Fibroblast of the conjunctiva (primary cell): ENCODE results near the gene TMSB4X.
"Not testable (repeated sequence)": the region's sequence is repeated elsewhere in the genome, so short reads cannot be mapped to it uniquely, and the experiment has no call there.

Experiments
- DNase-seq: peaks from one replicate; pipeline ENCODE4 v3.0.0-alpha.2; 2010; ENCODE audit warnings: low read depth

Gene TMSB4X

DNA sequence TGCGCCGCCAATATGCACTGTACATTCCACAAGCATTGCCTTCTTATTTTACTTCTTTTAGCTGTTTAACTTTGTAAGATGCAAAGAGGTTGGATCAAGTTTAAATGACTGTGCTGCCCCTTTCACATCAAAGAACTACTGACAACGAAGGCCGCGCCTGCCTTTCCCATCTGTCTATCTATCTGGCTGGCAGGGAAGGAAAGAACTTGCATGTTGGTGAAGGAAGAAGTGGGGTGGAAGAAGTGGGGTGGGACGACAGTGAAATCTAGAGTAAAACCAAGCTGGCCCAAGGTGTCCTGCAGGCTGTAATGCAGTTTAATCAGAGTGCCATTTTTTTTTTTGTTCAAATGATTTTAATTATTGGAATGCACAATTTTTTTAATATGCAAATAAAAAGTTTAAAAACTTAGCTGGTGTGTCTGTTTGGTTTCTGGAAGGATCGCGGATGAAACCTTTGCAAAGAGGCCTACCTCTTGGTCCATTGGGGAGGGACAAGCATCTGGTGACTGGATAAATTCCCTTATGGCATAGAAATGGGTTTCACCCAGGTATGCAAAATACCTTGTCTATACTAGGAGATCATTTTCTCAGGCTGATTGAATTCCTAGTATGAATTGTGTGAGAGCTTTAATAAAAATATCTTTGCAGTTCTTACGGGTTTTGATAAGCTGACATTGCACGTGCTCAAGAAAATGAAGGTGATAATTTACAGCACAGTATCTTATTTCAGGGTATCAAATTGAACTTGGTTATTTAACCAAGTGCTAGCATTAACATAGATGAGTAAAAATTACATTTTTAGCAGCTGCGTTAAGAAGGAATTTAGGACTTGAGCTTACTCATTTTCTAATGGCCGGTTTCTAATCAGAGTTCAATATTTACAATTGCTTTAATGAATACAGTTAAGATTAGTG lies 2.2 kb downstream of the TMSB4X start:
- DNase-seq, result not testable (repeated sequence)

DNA sequence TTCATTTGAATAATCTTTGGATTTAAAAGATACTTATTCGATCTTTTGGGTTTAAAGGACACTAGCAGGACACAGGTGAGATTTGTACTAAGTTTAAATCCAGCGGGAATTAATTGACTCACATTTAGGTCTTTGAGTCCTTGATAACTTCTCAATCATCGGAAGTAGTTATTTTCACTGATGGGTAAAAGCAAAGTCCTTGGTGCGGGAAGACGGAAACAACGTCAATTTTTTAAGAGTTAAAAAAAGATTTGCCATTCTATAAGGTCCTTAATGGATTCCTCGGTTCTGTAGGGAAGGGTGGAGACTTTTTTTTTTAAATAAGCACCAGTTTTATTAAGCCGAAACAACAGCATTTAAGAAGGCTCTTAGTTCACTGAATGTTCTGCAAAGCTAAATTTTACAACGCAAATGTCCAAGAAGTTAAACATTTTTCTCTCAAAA lies 2.9 kb downstream of the TMSB4X start:
- no peak for DNase-seq

DNA sequence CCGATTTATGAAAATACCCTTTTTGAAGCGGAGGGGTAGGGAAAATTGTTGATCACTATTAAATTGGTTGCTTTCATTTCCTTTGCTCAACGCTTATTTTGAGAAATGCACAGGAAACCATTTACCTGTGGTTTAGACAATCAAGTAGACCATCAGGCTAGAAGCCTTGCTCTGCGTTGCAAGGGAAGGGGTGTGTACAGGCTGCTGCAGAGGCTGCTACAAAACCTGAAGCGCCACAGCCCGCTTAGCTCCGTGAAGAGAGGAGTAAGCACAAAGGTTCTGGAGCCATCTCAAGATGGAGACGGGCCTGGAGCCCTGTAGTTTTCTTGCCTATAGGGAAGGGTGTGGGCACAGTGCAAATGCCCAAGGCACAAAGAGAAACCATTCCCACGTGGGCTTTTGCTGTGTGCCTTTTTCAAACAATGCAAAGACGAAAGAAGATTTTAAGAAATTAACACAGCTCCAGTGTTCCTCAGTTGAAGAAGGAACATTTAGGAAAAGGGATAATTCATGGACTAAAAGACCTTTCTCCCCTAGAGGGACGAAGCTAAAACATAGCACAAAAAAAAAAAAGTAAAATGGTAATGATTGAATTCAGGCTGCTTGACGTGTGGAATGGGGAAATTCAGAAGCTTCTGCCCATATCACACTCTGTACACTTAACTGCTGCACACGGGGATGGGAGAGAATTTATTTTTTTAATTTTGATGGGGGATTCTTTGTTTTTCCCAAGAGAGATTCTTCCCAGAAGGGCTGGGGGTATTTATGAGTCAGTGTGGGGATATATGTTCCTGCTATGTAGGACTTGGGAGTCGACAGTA lies 3.5 kb downstream of the TMSB4X start:
- DNase-seq, result peak; percentile 84

- DNase-seq, result peak; percentile 51
These were observed 4.2 kb downstream of the TMSB4X start for GRCh38 chrX:12979026-12979607.

DNA sequence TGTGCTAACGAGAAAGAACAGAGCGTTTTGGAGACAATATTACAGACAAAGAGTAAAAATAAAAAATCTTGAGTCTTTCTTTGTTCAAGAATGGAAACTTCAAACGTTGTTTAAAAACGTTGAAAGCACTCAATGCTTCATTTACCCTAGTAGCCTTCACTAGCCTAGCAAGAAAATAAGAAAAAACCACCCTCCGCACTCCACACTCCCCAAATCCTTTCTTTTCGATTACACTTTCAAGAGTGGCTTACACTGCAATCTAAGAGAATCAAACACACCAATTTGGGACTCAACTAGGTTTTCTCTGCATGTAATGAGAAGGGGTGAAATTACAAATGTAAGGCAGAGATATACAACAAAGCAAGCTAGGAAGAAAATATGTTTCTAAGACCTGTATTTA lies 4.7 kb downstream of the TMSB4X start:
- no peak for DNase-seq

DNA sequence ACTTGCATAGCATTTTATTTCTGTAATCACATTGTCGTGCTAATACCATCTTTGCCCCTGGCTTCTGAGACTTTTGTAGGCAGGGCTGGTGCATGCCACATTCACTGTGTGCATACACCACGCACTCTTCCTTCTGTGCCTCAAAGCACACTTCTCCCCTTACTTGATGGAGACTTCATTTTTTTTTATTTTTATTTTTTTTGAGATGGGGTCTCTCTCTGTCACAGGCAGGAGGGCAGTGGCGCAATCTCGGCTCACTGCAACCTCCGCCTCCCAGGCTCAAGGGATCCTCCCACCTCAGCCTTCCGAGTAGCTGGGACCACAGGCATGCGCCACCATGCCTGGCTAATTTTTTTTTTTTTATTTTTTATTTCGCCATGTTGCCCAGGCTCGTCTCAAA lies 5.1 kb downstream of the TMSB4X start:
- DNase-seq, result not testable (repeated sequence)

DNA sequence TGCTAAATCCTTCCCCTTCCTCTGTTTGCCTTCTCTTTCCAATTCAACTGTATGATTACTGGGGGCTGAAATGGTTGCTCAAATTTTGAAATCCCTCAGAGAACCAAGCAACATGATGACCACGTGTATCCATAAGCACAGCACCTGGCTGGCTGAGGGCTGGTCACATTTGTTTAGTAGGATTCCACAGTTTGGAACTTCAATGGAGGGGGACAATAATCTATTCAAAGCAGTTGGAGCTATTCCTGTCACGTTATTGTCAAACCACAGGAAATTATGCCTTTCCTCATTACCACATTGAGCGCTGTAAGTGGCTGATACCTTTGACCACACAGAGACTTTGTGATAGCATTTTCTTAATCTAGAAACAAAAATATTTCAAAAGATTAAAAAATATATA lies 7.0 kb downstream of the TMSB4X start:
- no peak for DNase-seq

GRCh38 chrX:12984603-12985319 lies 9.9 kb downstream of the TMSB4X start:
- DNase-seq, result no peak

- no peak for DNase-seq
These were observed 10.4 kb downstream of the TMSB4X start for GRCh38 chrX:12985331-12985730.

DNA sequence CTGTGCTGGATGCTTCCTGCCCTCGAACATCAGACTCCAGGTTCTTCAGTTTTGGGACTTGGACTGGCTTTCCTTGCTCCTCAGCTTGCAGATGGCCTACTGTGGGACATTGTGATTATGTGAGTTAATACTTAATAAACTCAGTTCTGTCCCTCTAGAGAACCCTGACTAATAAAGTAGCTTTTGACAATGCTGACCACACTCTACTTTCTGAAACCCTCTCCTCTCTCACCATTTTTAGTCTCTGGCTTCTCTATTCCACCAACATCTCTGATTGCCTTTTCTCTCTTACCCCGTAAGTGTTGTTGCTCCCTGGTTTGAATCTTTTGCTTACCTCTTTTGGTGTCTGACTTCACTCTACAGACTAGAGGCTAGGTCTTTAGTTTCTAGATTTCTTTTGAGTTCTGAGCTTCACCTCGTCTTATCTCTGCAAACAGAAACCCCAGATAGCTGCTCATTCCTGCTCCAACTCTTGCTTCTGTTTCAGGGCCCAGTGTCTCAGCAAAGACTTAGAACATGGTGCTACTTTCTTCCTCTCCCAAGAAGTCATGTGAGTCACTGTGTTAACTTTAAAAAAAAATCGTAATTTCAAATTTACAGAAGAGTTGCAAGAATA lies 11.4 kb downstream of the TMSB4X start:
- DNase-seq, result no peak

GRCh38 chrX:12986886-12987285 lies 12.0 kb downstream of the TMSB4X start:
- DNase-seq, result no peak

DNA sequence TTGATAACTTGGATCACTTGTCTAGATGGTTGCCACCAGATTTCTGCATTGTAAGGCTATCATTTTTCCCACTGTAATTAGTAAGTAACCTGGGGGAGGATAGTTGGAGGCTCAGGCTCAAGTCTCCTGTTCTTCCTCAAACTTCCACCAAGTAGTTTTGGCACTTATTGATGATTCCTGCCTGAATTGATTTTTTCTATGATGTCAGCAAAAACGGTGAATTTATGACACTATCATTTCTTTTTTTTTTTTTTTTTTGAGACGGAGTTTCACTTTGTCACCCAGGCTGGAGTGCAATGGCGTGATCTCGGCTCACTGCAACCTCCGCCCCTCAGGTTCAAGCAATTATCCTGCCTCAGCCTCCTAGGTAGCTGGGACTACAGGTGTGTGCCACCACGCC lies 12.4 kb downstream of the TMSB4X start:
- DNase-seq, result no peak

- DNase-seq, result no peak
These were observed 13.1 kb downstream of the TMSB4X start for GRCh38 chrX:12987900-12988594.

- no peak for DNase-seq
These were observed 13.9 kb downstream of the TMSB4X start for GRCh38 chrX:12988797-12989196.

- DNase-seq, result no peak
These were observed 14.6 kb downstream of the TMSB4X start for GRCh38 chrX:12989461-12989860.

DNA sequence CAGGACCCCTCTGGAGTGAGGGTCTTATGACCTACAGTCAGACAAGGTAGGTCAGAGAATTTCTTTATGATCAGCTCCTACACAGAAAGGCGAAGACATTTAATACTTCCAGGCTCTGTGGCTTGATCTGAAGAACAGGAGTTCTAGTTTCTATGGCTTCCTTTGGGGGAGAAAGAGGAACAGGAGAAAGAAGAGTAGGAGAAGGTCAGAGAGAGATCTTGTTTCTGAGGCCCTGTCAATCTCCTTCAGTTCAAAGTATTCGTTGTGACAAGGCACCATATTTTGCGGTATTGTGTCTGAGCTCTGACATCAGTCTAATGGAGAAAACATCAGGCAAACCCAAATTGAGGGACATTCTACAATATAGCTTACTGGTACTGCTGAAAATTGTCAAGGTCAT lies 16.7 kb downstream of the TMSB4X start:
- no peak for DNase-seq

GRCh38 chrX:12992544-12993118 lies 17.7 kb downstream of the TMSB4X start:
- no peak for DNase-seq

DNA sequence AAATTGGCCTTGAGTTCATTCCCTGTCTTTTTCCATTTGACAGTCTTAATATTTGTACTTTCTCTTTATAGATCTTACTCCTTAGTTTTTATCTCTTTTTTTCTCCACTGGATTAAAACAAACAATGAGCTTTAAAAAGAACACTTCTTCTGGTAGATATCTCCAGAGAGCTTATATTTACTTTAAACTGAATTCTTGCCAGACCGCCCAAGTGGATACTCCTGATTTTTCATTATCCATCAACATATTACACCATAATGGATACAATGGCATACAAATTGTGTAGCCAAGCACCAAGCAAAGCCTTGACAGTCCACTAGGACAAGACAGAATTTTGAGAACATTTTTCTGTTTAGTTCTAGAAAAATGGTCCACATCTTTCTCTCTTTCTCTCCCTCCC lies 18.9 kb downstream of the TMSB4X start:
- DNase-seq, result no peak

DNA sequence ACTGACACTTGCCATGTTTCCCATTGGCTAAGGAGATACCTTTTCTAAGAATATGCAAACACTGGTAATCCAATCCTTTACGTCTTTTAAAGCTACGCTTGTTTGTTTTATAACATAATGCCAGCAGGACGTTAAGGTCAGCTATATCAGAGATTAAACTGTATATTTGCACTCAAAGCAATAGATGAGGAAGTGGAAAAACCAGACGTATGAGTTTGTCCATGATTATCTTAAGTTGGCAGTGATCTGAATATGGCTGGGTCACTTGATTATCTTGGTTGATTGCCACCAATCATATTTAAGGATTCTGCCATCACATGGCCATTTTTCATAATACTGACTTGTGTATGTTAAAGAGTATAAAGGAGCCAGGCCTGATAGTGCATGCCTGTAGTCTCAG lies 19.4 kb downstream of the TMSB4X start:
- no peak for DNase-seq

- no peak for DNase-seq
These were observed 22.1 kb downstream of the TMSB4X start for GRCh38 chrX:12996934-12997435.
